Astrocyte (in vitro differentiated cells and primary cell): Measurements from ENCODE around the gene TAS2R7.

Experiments
- EZH2 ChIP-seq: IDR thresholded peaks from 2 replicates; pipeline ENCODE4 v1.6.1; 2012; ENCODE audit warnings: mild to moderate bottlenecking, low read length, inconsistent platforms; ENCODE audit not compliant: insufficient read depth
- TF ChIP-seq, protein P1 (sequence below): IDR thresholded peaks from 2 replicates; pipeline ENCODE4 v1.5.1; 2011; ENCODE audit warnings: low read depth, mild to moderate bottlenecking, inconsistent platforms, low read length, moderate library complexity; ENCODE audit not compliant: insufficient read depth

DNA sequence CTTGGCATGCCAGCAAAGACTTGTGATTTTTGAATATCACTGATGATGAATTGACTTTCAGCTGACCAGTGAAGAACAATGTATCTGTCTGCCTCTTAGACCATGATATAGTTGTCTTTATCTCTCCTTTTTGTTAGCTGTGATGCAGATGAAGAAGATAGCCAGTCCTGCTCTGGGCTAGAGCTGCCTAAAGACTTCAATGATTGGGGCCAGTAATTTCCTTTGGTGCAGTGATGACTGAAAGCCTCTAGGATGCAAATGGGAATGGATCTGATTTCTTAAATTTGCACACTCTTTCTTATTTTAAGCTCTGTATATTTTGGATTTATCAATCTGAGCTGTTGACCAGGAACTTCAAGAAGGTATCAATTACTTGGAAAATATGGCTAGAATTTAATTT lies 7.6 kb upstream of the TAS2R7 start, which contains the start of gene TAS2R9:
- TF ChIP-seq, protein P1, sequence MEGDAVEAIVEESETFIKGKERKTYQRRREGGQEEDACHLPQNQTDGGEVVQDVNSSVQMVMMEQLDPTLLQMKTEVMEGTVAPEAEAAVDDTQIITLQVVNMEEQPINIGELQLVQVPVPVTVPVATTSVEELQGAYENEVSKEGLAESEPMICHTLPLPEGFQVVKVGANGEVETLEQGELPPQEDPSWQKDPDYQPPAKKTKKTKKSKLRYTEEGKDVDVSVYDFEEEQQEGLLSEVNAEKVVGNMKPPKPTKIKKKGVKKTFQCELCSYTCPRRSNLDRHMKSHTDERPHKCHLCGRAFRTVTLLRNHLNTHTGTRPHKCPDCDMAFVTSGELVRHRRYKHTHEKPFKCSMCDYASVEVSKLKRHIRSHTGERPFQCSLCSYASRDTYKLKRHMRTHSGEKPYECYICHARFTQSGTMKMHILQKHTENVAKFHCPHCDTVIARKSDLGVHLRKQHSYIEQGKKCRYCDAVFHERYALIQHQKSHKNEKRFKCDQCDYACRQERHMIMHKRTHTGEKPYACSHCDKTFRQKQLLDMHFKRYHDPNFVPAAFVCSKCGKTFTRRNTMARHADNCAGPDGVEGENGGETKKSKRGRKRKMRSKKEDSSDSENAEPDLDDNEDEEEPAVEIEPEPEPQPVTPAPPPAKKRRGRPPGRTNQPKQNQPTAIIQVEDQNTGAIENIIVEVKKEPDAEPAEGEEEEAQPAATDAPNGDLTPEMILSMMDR, result no peak
- TF ChIP-seq EZH2, result no peak
